CD4-positive, alpha-beta T cell (primary cell): ENCODE data around the gene TUT4. TPM values are rescaled to one million over a fixed set of nuclear protein-coding genes. Genes with fewer than 3 reads are reported as not detected.

Experiments
- ATAC-seq: fragments of 200-7000 bp; cut with Tn5 transposase; one replicate; pipeline ENCODE4 v1.10.0; 2022; ENCODE audit warnings: mild to moderate bottlenecking; ENCODE audit not compliant: poor library complexity
- CTCF ChIA-PET: fragments of 350-600 bp; sonication (Branson Sonifier 250); formaldehyde crosslinking; loops from one replicate; lab custom pipeline; 2021; ENCODE audit warnings: antibody characterized with exemption, inconsistent platforms; lab: Charles Lee
- POLR2A ChIA-PET: fragments of 350-600 bp; sonication (Branson Sonifier 250); formaldehyde crosslinking; loops from one replicate; lab custom pipeline; 2021; ENCODE audit warnings: antibody characterized with exemption, inconsistent platforms; lab: Charles Lee
- DNase-seq, 14 experiments: peaks; one replicate each; pipeline ENCODE4 v3.0.0-alpha.2; 2013 to 2020; ENCODE audit warnings: mixed read lengths in 2 of 14
- H3K27ac ChIP-seq, 2 donors: one replicate each; pipeline versions ENCODE4 v1.5.1 to v1.7.0; 2013; ENCODE audit warnings: low read length in 2 of 2, low read depth in 1 of 2, mild to moderate bottlenecking in 1 of 2
- H3K27me3 ChIP-seq, 2 experiments: 1 replicate in 1 of 2; 2 replicates in 1 of 2; pipeline versions ENCODE4 v1.6.1 to v1.7.0; 2013; ENCODE audit warnings: low read length in 2 of 2, control low read depth in 1 of 2, mild to moderate bottlenecking in 1 of 2, moderate library complexity in 1 of 2; ENCODE audit not compliant: insufficient read depth in 2 of 2, control insufficient read depth in 1 of 2
- H3K36me3 ChIP-seq: one replicate; pipeline ENCODE4 v1.6.1; 2013; ENCODE audit warnings: low read length, control low read depth; ENCODE audit not compliant: insufficient read depth
- H3K4me1 ChIP-seq: one replicate; pipeline ENCODE4 v1.6.1; 2013; ENCODE audit warnings: low read length, control low read depth; ENCODE audit not compliant: insufficient read depth
- H3K4me3 ChIP-seq: one replicate; pipeline ENCODE4 v1.5.1; 2013; ENCODE audit warnings: mild to moderate bottlenecking, low read length, moderate library complexity
- H3K9me3 ChIP-seq, 2 experiments: 1 replicate in 1 of 2; 2 replicates in 1 of 2; pipeline versions ENCODE4 v1.6.1 to v1.7.0; 2013; ENCODE audit warnings: low read length in 2 of 2, mild to moderate bottlenecking in 2 of 2, control low read depth in 1 of 2, moderate library complexity in 1 of 2; ENCODE audit not compliant: control insufficient read depth in 1 of 2, insufficient read depth in 1 of 2
- H3K27ac Mint-ChIP-seq: one replicate; pipeline ENCODE4 v1.8.0; 2020; ENCODE audit warnings: mixed read lengths
- H3K27me3 Mint-ChIP-seq: one replicate; pipeline ENCODE4 v1.8.0; 2021; ENCODE audit warnings: mixed read lengths
- H3K36me3 Mint-ChIP-seq: one replicate; pipeline ENCODE4 v1.8.0; 2021; ENCODE audit warnings: low read depth, mixed read lengths
- H3K4me1 Mint-ChIP-seq: one replicate; pipeline ENCODE4 v1.8.0; 2021; ENCODE audit warnings: low read depth, mixed read lengths
- H3K4me3 Mint-ChIP-seq: one replicate; pipeline ENCODE4 v1.8.0; 2020; ENCODE audit warnings: mild to moderate bottlenecking, mixed read lengths
- H3K9me3 Mint-ChIP-seq: one replicate; pipeline ENCODE4 v1.8.0; 2020; ENCODE audit warnings: mixed read lengths
- CTCF ChIP-seq: fragments of 200-600 bp; IDR thresholded peaks from one replicate; pipeline ENCODE4 v1.8.0; 2022; ENCODE audit warnings: antibody characterized with exemption, mild to moderate bottlenecking
- intact Hi-C, 2 experiments: fragments of 100-400 bp; cut with DNase I in 1 of 2; cut with micrococcal nuclease in 1 of 2; formaldehyde crosslinking; loops; one replicate each; pipeline versions ENCODE4 v1.15.1 to v1.9.0; 2023 to 2025; cut with DNase I, micrococcal nuclease
- total RNA-seq, 174 experiments: library from RNA in 2 of 174; stranded (reverse) in 2 of 174; gene quantifications; one replicate each; pipeline ENCODE4 v1.2.3 and lab custom pipeline; 2021 to 2026

The TUT4 gene
- total RNA-seq, 2 experiments from 2014 or later, result 141 to 147 TPM

GRCh38 chr1:52424231-52424636 is 128.7 kb downstream of the TUT4 start:
- Mint-ChIP-seq H3K27me3 (no peaks in the 10 kb centered on the region), H3K27ac (peak overlapping the region; percentile 100), H3K9me3 (no peaks in the 10 kb centered on the region), H3K4me3 (peak overlapping the region; percentile 53), H3K4me1 (peaks cover 58% of the 10 kb centered on the region), H3K36me3 (peaks cover 70% of the 10 kb centered on the region)
- Histone ChIP-seq H3K27ac (peak overlapping the region; percentile 78 to 81), H3K4me3 (peak overlapping the region; percentile 28), H3K36me3 (peaks cover 20% of the 10 kb centered on the region), H3K27me3 (no peaks in the 10 kb centered on the region), H3K4me1 (peaks cover 21% of the 10 kb centered on the region), H3K9me3 (no peaks in the 10 kb centered on the region)
- peak in 12 of 14 experiments; percentile 11 to 82 (median 26) for DNase-seq
- ATAC-seq, result peak; percentile 88
- POLR2A ChIA-PET, result interaction anchor here (0.8 to 2.3 kb wide), 21 partner anchors 8 to 1521 kb away, joined by 3 to 72 read pairs (median 4); partner anchors contain the start of genes CC2D1B, IFT25, ORC1 and PRPF38A
- CTCF ChIA-PET, result interaction anchor here (1.0 to 4.8 kb wide), 6 partner anchors 20 to 262 kb away, joined by 3 to 35 read pairs (median 3); partner anchors contain the start of genes ORC1 and PRPF38A
- no peak for TF ChIP-seq CTCF
- intact Hi-C loops, result loop anchor here (1.0 to 10.0 kb wide), 6 partner anchors 20 to 545 kb away; partner anchors contain the start of genes TUT4 (in 2 of the 2), CC2D1B (in 1 of the 2), NRDC (in 1 of the 2) and ORC1 (in 1 of the 2)

- DNase-seq (peak; percentile 56 to 92 (median 70)), ATAC-seq (peak; percentile 84)
- Histone ChIP-seq H3K4me1 (peaks cover 24% of the 10 kb centered on the region), H3K4me3 (peak overlapping the region; percentile 28), H3K27ac (peak overlapping the region; percentile 78 to 81), H3K27me3 (no peaks in the 10 kb centered on the region), H3K36me3 (peaks cover 21% of the 10 kb centered on the region), H3K9me3 (no peaks in the 10 kb centered on the region)
- POLR2A ChIA-PET, result interaction anchor here (0.5 to 2.3 kb wide), 23 partner anchors 9 to 1521 kb away, joined by 3 to 72 read pairs (median 3); partner anchors contain the start of genes CC2D1B, IFT25, ORC1 and PRPF38A
- Mint-ChIP-seq H3K4me3 (peak overlapping the region; percentile 53), H3K27ac (peak overlapping the region; percentile 100), H3K9me3 (no peaks in the 10 kb centered on the region), H3K36me3 (peaks cover 70% of the 10 kb centered on the region), H3K27me3 (no peaks in the 10 kb centered on the region), H3K4me1 (peaks cover 59% of the 10 kb centered on the region)
- no peak for TF ChIP-seq CTCF
- intact Hi-C loops, result loop anchor here (1.0 to 10.0 kb wide), 6 partner anchors 19 to 545 kb away; partner anchors contain the start of genes TUT4 (in 2 of the 2), CC2D1B (in 1 of the 2), NRDC (in 1 of the 2) and ORC1 (in 1 of the 2)
- CTCF ChIA-PET, result interaction anchor here (0.8 to 4.8 kb wide), 7 partner anchors 19 to 262 kb away, joined by 3 to 35 read pairs (median 3); partner anchors contain the start of genes ORC1, PRPF38A and TUT4
Measured at GRCh38 chr1:52423771-52424170, 129.1 kb downstream of the TUT4 start.

- intact Hi-C loops, result loop anchor here (5.0 to 10.0 kb wide), 3 partner anchors 56 to 129 kb away; partner anchors contain the start of genes TUT4 (in 2 of the 2) and CC2D1B (in 1 of the 2)
- no peak overlapping the region for H3K4me3 Mint-ChIP-seq
- no peaks in the 10 kb centered on the region for H3K27me3 Mint-ChIP-seq
- ATAC-seq, result no peak
- H3K36me3 Mint-ChIP-seq, result peaks cover 72% of the 10 kb centered on the region
- Histone ChIP-seq H3K36me3 (peaks cover 28% of the 10 kb centered on the region), H3K27ac (peak overlapping the region; percentile 78 to 81), H3K27me3 (no peaks in the 10 kb centered on the region), H3K4me1 (peaks cover 25% of the 10 kb centered on the region), H3K4me3 (no peak overlapping the region), H3K9me3 (no peaks in the 10 kb centered on the region)
- CTCF ChIA-PET, result interaction anchor here (0.8 to 4.8 kb wide), 3 partner anchors 18 to 130 kb away, joined by 3 to 35 read pairs (median 4); partner anchors contain the start of genes ORC1, PRPF38A and TUT4
- H3K4me1 Mint-ChIP-seq, result peaks cover 59% of the 10 kb centered on the region
- POLR2A ChIA-PET, result interaction anchor here (0.5 to 2.3 kb wide), 13 partner anchors 11 to 368 kb away, joined by 3 to 72 read pairs (median 5); partner anchors contain the start of genes CC2D1B, ORC1, PRPF38A and SHISAL2A
- DNase-seq, result no peak
- peak overlapping the region; percentile 59 for H3K27ac Mint-ChIP-seq
- H3K9me3 Mint-ChIP-seq, result no peaks in the 10 kb centered on the region
- no peak for TF ChIP-seq CTCF
Measured at GRCh38 chr1:52423055-52423454, 129.8 kb downstream of the TUT4 start.
